ENCODE data around the gene RSAD1.
"Not testable (repeated sequence)": the region's sequence is repeated elsewhere in the genome, so short reads cannot be mapped to it uniquely, and the experiment has no call there.

RSAD1 gene

GRCh38 chr17:50458701-50459676 is 19.7 kb upstream of the RSAD1 start:
- DNase-seq: no peak

- DNase-seq: no peak
Observed at GRCh38 chr17:50459756-50460155, 18.9 kb upstream of the RSAD1 start.

- DNase-seq: no peak
Observed at GRCh38 chr17:50460831-50461526, 17.7 kb upstream of the RSAD1 start.

- no peak for DNase-seq
Observed at GRCh38 chr17:50461550-50462132, 17.0 kb upstream of the RSAD1 start.

- no peak for DNase-seq
Observed at GRCh38 chr17:50462446-50462845, 16.2 kb upstream of the RSAD1 start.

- no peak for DNase-seq
Observed at GRCh38 chr17:50464121-50464520, 14.5 kb upstream of the RSAD1 start.

- no peak for DNase-seq
Observed at GRCh38 chr17:50464736-50465135, 13.9 kb upstream of the RSAD1 start.

- DNase-seq: no peak
Observed at GRCh38 chr17:50465171-50465570, 13.5 kb upstream of the RSAD1 start.

- no peak for DNase-seq
Observed at GRCh38 chr17:50465635-50466034, 13.0 kb upstream of the RSAD1 start.

GRCh38 chr17:50466371-50467113 is 12.1 kb upstream of the RSAD1 start:
- no peak for DNase-seq

- no peak for DNase-seq
Observed at GRCh38 chr17:50467114-50467854, 11.4 kb upstream of the RSAD1 start.

GRCh38 chr17:50467855-50468303 is 10.8 kb upstream of the RSAD1 start:
- no peak for DNase-seq

- DNase-seq: no peak
Observed at GRCh38 chr17:50468304-50469207, 10.1 kb upstream of the RSAD1 start, which contains the start of gene CHAD. CHAD (minus strand) TSS chr17:50468880; CDS start chr17:50468813, 67 bp downstream.

- no peak for DNase-seq
Observed at GRCh38 chr17:50469208-50469605, 9.5 kb upstream of the RSAD1 start.

- DNase-seq: no peak
Observed at GRCh38 chr17:50469671-50470305, 8.9 kb upstream of the RSAD1 start.

- DNase-seq: no peak
Observed at GRCh38 chr17:50470426-50470825, 8.2 kb upstream of the RSAD1 start.

- no peak for DNase-seq
Observed at GRCh38 chr17:50471009-50471905, 7.4 kb upstream of the RSAD1 start.

- DNase-seq: no peak
Observed at GRCh38 chr17:50472286-50472685, 6.4 kb upstream of the RSAD1 start.

GRCh38 chr17:50472761-50473161 is 5.9 kb upstream of the RSAD1 start:
- DNase-seq: not testable (repeated sequence)

All from activated effector memory CD4-positive, alpha-beta T cell treated with anti-CD3 and anti-CD28 coated beads, Interleukin-2, amount 50 U/mL, for 16 hours (primary cell).